Measurements from ENCODE around the gene MEPCE. TPM values are rescaled to one million over a fixed set of nuclear protein-coding genes. Genes with fewer than 3 reads are reported as not detected.
"Not testable (repeated sequence)": the region's sequence is repeated elsewhere in the genome, so short reads cannot be mapped to it uniquely, and the experiment has no call there.

MEPCE gene
- total RNA-seq = 32.9 TPM

- intact Hi-C loops (cut with DNase I) = loop anchor here (1.0 to 10.0 kb wide), 5 partner anchors 49 to 815 kb away; partner anchors contain the start of genes FIS1, MBLAC1, TRIP6 and TSC22D4
- Histone ChIP-seq H3K27ac (peak within 1 kb of the TSS; percentile 99 to 100), H3K4me3 (peak within 1 kb of the TSS; percentile 74 to 82), H3K4me1 (peaks cover 6 to 25% of the 10 kb centered on the region in 2 donors), H3K36me3 (peaks cover 11 to 24% of the 10 kb centered on the region in 2 donors), H3K9me3 (no peaks in the 10 kb centered on the region), H3K27me3 (no peaks in the 10 kb centered on the region)
- peak; percentile 89 to 99 for DNase-seq (ENCODE audit: low spot score in 2 of 2)
- TF ChIP-seq CTCF (IDR thresholded peaks at IDR 0.05) = peak in 1 of 3 experiments; percentile 1
These were observed at the start of gene MEPCE for GRCh38 chr7:100429637-100430492. MEPCE (plus strand) TSS chr7:100429831; CDS start chr7:100430019, 188 bp downstream.

- intact Hi-C loops (cut with DNase I) = no loop called here
- no peak for TF ChIP-seq CTCF (IDR thresholded peaks at IDR 0.05)
- H3K36me3 ChIP-seq = no peaks in the 10 kb centered on the region
- H3K27me3 ChIP-seq = no peaks in the 10 kb centered on the region
- H3K27ac ChIP-seq = peak overlapping the region; percentile 18 to 33
- no peaks in the 10 kb centered on the region for H3K4me1 ChIP-seq
- no peak for DNase-seq (ENCODE audit: low spot score in 2 of 2)
- no peaks in the 10 kb centered on the region for H3K9me3 ChIP-seq
- no peak overlapping the region for H3K4me3 ChIP-seq
These were observed 49.4 kb upstream of the MEPCE start for GRCh38 chr7:100380196-100380595.

- H3K9me3 ChIP-seq; H3K27me3 ChIP-seq; H3K27ac ChIP-seq; intact Hi-C loops (cut with DNase I); H3K4me1 ChIP-seq; H3K36me3 ChIP-seq: not testable (repeated sequence)
- H3K4me3 ChIP-seq = peak overlapping the region in 1 of 2 donors; percentile 26
- DNase-seq (ENCODE audit: low spot score in 2 of 2) = peak in 1 of 2 donors; percentile 54
These were observed 47.9 kb upstream of the MEPCE start for GRCh38 chr7:100381531-100382233.

- peak overlapping the region in 1 of 2 donors; percentile 26 for H3K4me3 ChIP-seq
- intact Hi-C loops (cut with DNase I); H3K9me3 ChIP-seq; H3K27ac ChIP-seq; H3K27me3 ChIP-seq; H3K4me1 ChIP-seq; H3K36me3 ChIP-seq: not testable (repeated sequence)
- DNase-seq (ENCODE audit: low spot score in 2 of 2) = peak in 1 of 2 donors; percentile 58
These were observed 47.3 kb upstream of the MEPCE start for GRCh38 chr7:100382234-100382853.

GRCh38 chr7:100384628-100385294 is 44.9 kb upstream of the MEPCE start:
- intact Hi-C loops (cut with DNase I) = no loop called here
- no peaks in the 10 kb centered on the region for H3K27me3 ChIP-seq
- no peaks in the 10 kb centered on the region for H3K36me3 ChIP-seq
- DNase-seq (ENCODE audit: low spot score in 2 of 2) = no peak
- no peak overlapping the region for H3K4me3 ChIP-seq
- H3K27ac ChIP-seq = no peak overlapping the region
- no peaks in the 10 kb centered on the region for H3K9me3 ChIP-seq
- H3K4me1 ChIP-seq = no peaks in the 10 kb centered on the region
- no peak for TF ChIP-seq CTCF (IDR thresholded peaks at IDR 0.05)

- no peaks in the 10 kb centered on the region for H3K27me3 ChIP-seq
- intact Hi-C loops (cut with DNase I) = no loop called here
- DNase-seq (ENCODE audit: low spot score in 2 of 2) = no peak
- H3K4me3 ChIP-seq = no peak overlapping the region
- H3K27ac ChIP-seq = no peak overlapping the region
- TF ChIP-seq CTCF (IDR thresholded peaks at IDR 0.05) = no peak
- no peaks in the 10 kb centered on the region for H3K9me3 ChIP-seq
- H3K4me1 ChIP-seq = no peaks in the 10 kb centered on the region
- H3K36me3 ChIP-seq = no peaks in the 10 kb centered on the region
These were observed 42.7 kb upstream of the MEPCE start for GRCh38 chr7:100386940-100387339.

All from ascending aorta (tissue), 2 donors.